ENCODE results near the gene AHI1. TPM values are rescaled to one million over a fixed set of nuclear protein-coding genes. Genes with fewer than 3 reads are reported as not detected.

AHI1 gene
- total RNA-seq, 3 donors from 2014 or later = 17.7 to 34.7 (median 26.5) TPM

DNA sequence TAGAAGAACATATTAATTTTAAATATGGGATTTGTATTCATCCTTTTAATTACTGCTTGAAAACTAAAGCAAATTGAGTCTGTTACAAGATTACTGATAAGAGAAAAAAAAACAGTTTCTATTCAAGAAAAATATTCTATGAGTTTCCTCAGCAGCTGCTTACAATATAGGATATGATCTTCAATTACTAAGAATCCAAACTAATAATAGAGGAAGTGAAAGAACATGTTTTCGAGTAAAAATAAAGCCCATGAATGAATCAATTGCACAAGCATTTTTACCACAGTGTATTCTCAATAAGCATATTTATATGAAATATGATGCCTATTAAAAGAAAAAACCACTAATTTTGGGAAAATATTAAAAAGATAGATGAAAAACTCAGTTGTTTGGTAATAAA is 63.4 kb downstream of the AHI1 start:
- Histone ChIP-seq H3K9me3 (no peaks in the 10 kb centered on the region), H3K4me3 (no peak overlapping the region), H3K4me1 (ENCODE audit: low read depth) (no peaks in the 10 kb centered on the region), H3K36me3 (ENCODE audit: low read depth) (no peaks in the 10 kb centered on the region)
- ATAC-seq = no peak
- TF ChIP-seq, protein P1, sequence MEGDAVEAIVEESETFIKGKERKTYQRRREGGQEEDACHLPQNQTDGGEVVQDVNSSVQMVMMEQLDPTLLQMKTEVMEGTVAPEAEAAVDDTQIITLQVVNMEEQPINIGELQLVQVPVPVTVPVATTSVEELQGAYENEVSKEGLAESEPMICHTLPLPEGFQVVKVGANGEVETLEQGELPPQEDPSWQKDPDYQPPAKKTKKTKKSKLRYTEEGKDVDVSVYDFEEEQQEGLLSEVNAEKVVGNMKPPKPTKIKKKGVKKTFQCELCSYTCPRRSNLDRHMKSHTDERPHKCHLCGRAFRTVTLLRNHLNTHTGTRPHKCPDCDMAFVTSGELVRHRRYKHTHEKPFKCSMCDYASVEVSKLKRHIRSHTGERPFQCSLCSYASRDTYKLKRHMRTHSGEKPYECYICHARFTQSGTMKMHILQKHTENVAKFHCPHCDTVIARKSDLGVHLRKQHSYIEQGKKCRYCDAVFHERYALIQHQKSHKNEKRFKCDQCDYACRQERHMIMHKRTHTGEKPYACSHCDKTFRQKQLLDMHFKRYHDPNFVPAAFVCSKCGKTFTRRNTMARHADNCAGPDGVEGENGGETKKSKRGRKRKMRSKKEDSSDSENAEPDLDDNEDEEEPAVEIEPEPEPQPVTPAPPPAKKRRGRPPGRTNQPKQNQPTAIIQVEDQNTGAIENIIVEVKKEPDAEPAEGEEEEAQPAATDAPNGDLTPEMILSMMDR (IDR thresholded peaks at IDR 0.05) = no peak
- DNase-seq = no peak
- intact Hi-C loops (cut with DNase I, micrococcal nuclease) = no loop called here

DNA sequence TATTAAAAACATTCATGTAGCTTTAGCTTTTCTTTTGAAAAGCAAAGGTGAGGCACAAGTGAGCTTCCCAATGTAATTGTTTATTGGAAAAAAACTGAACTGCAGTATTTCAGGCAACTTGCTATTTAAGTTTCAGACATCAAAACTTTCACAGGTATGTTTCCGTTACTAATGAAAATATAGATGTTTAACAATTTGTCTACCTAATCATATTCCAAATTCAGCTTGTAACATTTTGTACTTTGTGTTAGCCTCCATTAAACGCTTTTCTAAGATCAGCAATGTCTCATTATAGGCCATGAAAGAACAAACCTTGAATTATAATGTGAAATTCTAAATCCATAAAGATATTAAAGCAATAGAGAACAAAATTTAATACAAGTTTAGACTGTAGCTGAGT is 69.5 kb downstream of the AHI1 start:
- ATAC-seq = no peak
- no peaks in the 10 kb centered on the region for H3K9me3 ChIP-seq

DNA sequence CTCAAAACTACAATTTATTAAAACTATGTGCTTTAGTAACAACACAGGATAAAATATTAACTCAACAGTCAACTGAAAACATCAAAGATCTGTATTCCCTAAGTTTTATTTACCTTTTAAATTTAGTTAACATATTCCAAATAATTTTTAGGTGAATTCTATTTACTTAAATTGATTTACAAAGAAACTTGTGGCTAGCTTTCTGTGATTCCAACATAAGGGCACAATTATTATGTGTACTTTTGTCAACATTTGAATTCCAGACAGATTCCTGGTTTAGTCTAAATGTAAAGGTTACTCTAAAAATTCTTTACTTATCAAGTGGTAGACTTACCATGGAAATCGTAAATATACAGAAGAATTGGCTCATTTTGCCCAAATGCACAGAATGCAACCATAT is 70.7 kb downstream of the AHI1 start:
- DNase-seq = no peak
- H3K4me3 ChIP-seq = no peak overlapping the region
- no peaks in the 10 kb centered on the region for H3K4me1 ChIP-seq (ENCODE audit: low read depth)
- H3K36me3 ChIP-seq (ENCODE audit: low read depth) = no peaks in the 10 kb centered on the region
- no peak for ATAC-seq
- H3K9me3 ChIP-seq = no peaks in the 10 kb centered on the region
- intact Hi-C loops (cut with DNase I, micrococcal nuclease) = no loop called here
- TF ChIP-seq, protein P1 (IDR thresholded peaks at IDR 0.05) = no peak

More for the DNA sequence above, 69.5 kb downstream of the AHI1 start:
- no peaks in the 10 kb centered on the region for H3K36me3 ChIP-seq (ENCODE audit: low read depth)
- no peak overlapping the region for H3K4me3 ChIP-seq
- no peak for DNase-seq
- TF ChIP-seq, protein P1 (IDR thresholded peaks at IDR 0.05) = no peak
- H3K4me1 ChIP-seq (ENCODE audit: low read depth) = no peaks in the 10 kb centered on the region
- intact Hi-C loops (cut with DNase I, micrococcal nuclease) = no loop called here

DNA sequence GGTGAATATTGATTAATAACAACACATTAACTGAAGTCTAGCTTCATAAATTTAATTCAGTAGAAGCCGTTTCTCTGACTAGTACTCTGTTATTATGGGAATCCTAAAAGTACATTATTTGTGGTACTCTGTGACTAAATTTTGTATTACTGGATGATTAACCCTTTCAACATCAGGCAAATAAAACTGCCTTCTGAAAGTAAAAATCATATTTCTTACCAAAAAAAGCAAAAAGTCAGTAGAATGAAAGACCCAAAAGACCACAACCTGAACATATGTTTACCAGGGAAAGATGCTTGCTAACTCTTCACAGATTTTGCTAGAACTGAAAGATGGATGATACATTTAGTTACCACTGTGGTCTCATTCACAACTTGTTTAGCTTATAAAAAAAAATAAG is 73.2 kb downstream of the AHI1 start:
- no peak for ATAC-seq
- TF ChIP-seq, protein P1 (IDR thresholded peaks at IDR 0.05) = no peak
- Histone ChIP-seq H3K36me3 (ENCODE audit: low read depth) (no peaks in the 10 kb centered on the region), H3K4me3 (no peak overlapping the region), H3K9me3 (no peaks in the 10 kb centered on the region), H3K4me1 (ENCODE audit: low read depth) (no peaks in the 10 kb centered on the region)
- intact Hi-C loops (cut with DNase I, micrococcal nuclease) = no loop called here
- no peak for DNase-seq

DNA sequence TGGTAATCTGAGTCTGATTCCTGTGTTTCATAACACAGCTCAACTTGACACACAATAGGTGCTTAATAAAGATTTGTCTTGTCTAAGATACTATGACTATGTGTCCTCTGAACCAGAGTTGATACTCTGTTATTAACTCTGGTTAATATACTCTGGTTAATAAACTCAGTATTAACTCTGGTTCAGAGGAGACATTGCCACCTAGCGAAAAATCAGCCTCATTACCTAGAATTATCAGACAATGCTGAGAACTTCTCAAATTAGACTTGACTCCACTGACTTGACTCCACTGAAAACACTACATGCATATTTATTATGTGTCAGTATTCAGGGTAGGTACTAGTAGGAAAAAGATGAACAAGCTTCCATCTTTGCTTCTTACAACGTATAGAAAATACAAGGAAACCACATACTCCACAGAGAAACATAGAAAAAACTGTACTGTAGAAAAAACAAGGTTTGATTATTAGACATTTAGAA is 73.9 kb downstream of the AHI1 start:
- peak; percentile 73 for ATAC-seq
- intact Hi-C loops (cut with DNase I, micrococcal nuclease) = no loop called here
- TF ChIP-seq, protein P1 (IDR thresholded peaks at IDR 0.05) = no peak
- peak in 1 of 3 donors; percentile 39 for DNase-seq
- no peaks in the 10 kb centered on the region for H3K4me1 ChIP-seq (ENCODE audit: low read depth)
- no peaks in the 10 kb centered on the region for H3K9me3 ChIP-seq
- H3K36me3 ChIP-seq (ENCODE audit: low read depth) = no peaks in the 10 kb centered on the region
- H3K4me3 ChIP-seq = no peak overlapping the region

DNA sequence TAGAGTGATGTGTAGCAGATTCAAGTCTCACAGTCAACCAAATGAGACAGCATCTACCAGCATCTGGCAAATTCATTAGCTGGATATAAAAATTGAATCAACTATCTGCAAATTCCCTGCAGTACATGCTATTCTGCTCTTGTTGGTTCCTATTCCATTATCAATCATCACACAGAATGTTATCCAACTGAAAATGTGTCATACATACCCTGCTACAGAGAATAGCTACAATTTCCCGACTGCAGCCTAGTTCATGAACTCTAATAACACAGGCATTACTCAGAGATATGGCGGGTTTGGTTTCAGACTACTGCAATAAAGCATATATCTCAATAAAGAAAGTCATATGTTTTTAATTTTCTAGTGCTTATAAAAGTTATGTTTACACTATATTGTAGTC is 78.4 kb downstream of the AHI1 start:
- H3K9me3 ChIP-seq = no peaks in the 10 kb centered on the region
- H3K36me3 ChIP-seq (ENCODE audit: low read depth) = no peaks in the 10 kb centered on the region
- intact Hi-C loops (cut with DNase I, micrococcal nuclease) = no loop called here
- no peak overlapping the region for H3K4me3 ChIP-seq
- ATAC-seq (no peak), DNase-seq (no peak)
- H3K4me1 ChIP-seq (ENCODE audit: low read depth) = no peaks in the 10 kb centered on the region
- TF ChIP-seq, protein P1 (IDR thresholded peaks at IDR 0.05) = no peak

All from mucosa of descending colon (tissue), 3 donors.